GM18520 (cell line): ENCODE data around the gene NRG2.

ENCODE experiments used
- ATAC-seq: cut with Tn5 transposase; IDR thresholded peaks from one replicate; pipeline ENCODE4 v1.9.1; 2021; ENCODE audit not compliant: unreplicated experiment

NRG2 gene

GRCh38 chr5:139844472-139845145 is 198.5 kb downstream of the NRG2 start:
- ATAC-seq = no peak

GRCh38 chr5:139843991-139844390 is 199.1 kb downstream of the NRG2 start:
- no peak for ATAC-seq

- no peak for ATAC-seq
These were observed 200.8 kb downstream of the NRG2 start for GRCh38 chr5:139842321-139842720.

GRCh38 chr5:139841549-139841948 is 201.6 kb downstream of the NRG2 start:
- no peak for ATAC-seq

GRCh38 chr5:139839918-139840317 is 203.2 kb downstream of the NRG2 start:
- ATAC-seq = no peak

- no peak for ATAC-seq
These were observed 203.8 kb downstream of the NRG2 start for GRCh38 chr5:139839232-139839815.

- no peak for ATAC-seq
These were observed 204.5 kb downstream of the NRG2 start for GRCh38 chr5:139838381-139839197.

GRCh38 chr5:139837711-139838380 is 205.3 kb downstream of the NRG2 start:
- no peak for ATAC-seq

- ATAC-seq = no peak
These were observed 206.5 kb downstream of the NRG2 start for GRCh38 chr5:139836469-139837208.

- no peak for ATAC-seq
These were observed 207.4 kb downstream of the NRG2 start for GRCh38 chr5:139835656-139836055.

- ATAC-seq = no peak
These were observed 209.6 kb downstream of the NRG2 start for GRCh38 chr5:139833525-139833924.

GRCh38 chr5:139831624-139832023 is 211.5 kb downstream of the NRG2 start:
- no peak for ATAC-seq

- ATAC-seq = no peak
These were observed 213.6 kb downstream of the NRG2 start for GRCh38 chr5:139829471-139829870.

GRCh38 chr5:139828207-139828895 is 214.7 kb downstream of the NRG2 start:
- no peak for ATAC-seq

GRCh38 chr5:139825690-139826089 is 217.4 kb downstream of the NRG2 start:
- no peak for ATAC-seq

- ATAC-seq = no peak
These were observed 219.2 kb downstream of the NRG2 start for GRCh38 chr5:139823757-139824355.

GRCh38 chr5:139822553-139823425 is 220.3 kb downstream of the NRG2 start:
- no peak for ATAC-seq

- no peak for ATAC-seq
These were observed 221.1 kb downstream of the NRG2 start for GRCh38 chr5:139821806-139822552.
